ENCODE measurements around the gene COL16A1.

DNA sequence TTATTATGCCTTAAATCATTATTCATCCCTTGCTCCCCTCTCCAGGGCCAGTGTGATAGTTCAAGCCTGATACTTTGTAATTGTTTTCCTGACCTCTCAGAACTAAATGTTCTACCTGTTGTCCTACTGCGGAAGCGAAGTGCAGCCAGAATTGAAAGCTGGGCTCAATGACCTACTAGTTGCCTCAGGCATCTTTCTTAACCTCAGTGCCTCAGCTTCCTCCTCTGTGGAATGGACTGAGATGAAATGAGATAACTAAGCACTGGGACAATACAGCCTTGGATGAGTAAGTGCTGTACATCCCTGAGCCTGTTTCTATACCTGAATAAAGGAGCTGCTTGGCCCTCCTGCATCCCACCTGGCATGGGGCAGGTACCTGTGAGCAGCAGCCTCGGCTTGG, 26.4 kb downstream of the COL16A1 start:
- TF ChIP-seq, protein P1, sequence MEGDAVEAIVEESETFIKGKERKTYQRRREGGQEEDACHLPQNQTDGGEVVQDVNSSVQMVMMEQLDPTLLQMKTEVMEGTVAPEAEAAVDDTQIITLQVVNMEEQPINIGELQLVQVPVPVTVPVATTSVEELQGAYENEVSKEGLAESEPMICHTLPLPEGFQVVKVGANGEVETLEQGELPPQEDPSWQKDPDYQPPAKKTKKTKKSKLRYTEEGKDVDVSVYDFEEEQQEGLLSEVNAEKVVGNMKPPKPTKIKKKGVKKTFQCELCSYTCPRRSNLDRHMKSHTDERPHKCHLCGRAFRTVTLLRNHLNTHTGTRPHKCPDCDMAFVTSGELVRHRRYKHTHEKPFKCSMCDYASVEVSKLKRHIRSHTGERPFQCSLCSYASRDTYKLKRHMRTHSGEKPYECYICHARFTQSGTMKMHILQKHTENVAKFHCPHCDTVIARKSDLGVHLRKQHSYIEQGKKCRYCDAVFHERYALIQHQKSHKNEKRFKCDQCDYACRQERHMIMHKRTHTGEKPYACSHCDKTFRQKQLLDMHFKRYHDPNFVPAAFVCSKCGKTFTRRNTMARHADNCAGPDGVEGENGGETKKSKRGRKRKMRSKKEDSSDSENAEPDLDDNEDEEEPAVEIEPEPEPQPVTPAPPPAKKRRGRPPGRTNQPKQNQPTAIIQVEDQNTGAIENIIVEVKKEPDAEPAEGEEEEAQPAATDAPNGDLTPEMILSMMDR (IDR thresholded peaks at IDR 0.05 in 4 of 5, conservative IDR thresholded peaks at IDR 0.05 in 1 of 5), result no peak
- TF ChIP-seq POLR2A (IDR thresholded peaks at IDR 0.05), result no peak

All from gastrocnemius medialis (tissue), 4 donors.